NK-92 (cell line): ENCODE data around the gene MS4A2.
"Not testable (repeated sequence)": the region's sequence is repeated elsewhere in the genome, so short reads cannot be mapped to it uniquely, and the experiment has no call there.

ENCODE experiments used
- DNase-seq: peaks from one replicate; lab custom pipeline; 2025; ENCODE audit not compliant: unreplicated experiment; lab: John Stamatoyannopoulos, UW

The MS4A2 gene

DNA sequence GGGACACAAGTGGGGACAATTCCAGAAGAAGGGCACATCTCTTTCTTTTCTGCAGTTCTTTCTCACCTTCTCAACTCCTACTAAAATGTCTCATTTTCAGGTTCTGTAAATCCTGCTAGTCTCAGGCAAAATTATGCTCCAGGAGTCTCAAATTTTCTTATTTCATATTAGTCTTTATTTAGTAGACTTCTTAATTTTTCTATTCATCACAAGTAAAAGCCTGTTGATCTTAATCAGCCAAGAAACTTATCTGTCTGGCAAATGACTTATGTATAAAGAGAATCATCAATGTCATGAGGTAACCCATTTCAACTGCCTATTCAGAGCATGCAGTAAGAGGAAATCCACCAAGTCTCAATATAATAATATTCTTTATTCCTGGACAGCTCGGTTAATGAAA is at the start of gene MS4A2:
Gene MS4A2 (plus strand): TSS at position 301 of the 400 bp plus-strand sequence. CDS start 102 bp downstream, outside the sequence.
- no peak for DNase-seq

GRCh38 chr11:60040109-60040508 is 48.4 kb upstream of the MS4A2 start, which contains the start of gene OOSP2:
TSS of gene OOSP2 (plus strand) at chr11:60040409. CDS start at chr11:60040460, 51 bp downstream.
- no peak for DNase-seq

DNA sequence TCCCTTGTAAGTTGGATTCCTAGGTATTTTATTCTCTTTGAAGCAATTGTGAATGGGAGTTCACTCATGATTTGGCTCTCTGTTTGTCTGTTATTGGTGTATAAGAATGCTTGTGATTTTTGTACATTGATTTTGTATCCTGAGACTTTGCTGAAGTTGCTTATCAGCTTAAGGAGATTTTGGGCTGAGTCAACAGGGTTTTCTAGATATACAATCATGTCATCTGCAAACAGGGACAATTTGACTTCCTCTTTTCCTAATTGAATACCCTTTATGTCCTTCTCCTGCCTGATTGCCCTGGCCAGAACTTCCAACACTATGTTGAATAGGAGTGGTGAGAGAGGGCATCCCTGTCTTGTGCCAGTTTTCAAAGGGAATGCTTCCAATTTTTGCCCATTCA is 38.0 kb upstream of the MS4A2 start:
- DNase-seq = not testable (repeated sequence)

DNA sequence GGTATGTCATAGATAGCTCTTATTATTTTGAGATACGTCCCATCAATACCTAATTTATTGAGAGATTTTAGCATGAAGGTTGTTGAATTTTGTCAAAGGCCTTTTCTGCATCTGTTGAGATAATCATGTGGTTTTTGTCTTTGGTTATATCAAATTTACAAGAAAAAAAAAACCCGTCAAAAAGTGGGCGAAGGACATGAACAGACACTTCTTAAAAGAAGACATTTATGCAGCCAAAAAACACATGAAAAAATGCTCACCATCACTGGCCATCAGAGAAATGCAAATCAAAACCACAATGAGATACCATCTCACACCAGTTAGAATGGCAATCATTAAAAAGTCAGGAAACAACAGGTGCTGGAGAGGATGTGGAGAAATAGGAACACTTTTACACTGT is 37.6 kb upstream of the MS4A2 start:
- DNase-seq = not testable (repeated sequence)

GRCh38 chr11:60056349-60056969 is 32.0 kb upstream of the MS4A2 start, which contains the start of gene MS4A3:
TSS of gene MS4A3 (plus strand) at chr11:60056665. CDS start at chr11:60061161, 4,496 bp downstream.
- DNase-seq = no peak

DNA sequence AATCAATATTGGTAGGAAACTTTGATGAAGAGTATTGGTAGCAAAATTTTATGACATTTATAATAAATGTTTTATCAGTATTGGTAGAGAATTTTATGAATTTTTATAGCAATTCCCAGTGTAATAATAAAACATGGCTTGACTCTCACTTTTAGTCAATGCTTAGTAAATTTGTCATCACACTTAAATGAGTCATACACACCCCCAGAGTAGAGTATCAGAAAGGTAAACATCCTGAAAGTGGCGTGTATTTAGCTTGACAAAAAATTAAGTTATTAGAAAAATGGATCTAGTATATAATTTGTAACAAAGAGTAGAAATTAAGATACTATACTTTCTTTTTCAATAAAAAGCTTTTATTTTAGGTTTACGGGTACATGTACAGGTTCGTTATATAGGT is 29.4 kb upstream of the MS4A2 start:
- no peak for DNase-seq

DNA sequence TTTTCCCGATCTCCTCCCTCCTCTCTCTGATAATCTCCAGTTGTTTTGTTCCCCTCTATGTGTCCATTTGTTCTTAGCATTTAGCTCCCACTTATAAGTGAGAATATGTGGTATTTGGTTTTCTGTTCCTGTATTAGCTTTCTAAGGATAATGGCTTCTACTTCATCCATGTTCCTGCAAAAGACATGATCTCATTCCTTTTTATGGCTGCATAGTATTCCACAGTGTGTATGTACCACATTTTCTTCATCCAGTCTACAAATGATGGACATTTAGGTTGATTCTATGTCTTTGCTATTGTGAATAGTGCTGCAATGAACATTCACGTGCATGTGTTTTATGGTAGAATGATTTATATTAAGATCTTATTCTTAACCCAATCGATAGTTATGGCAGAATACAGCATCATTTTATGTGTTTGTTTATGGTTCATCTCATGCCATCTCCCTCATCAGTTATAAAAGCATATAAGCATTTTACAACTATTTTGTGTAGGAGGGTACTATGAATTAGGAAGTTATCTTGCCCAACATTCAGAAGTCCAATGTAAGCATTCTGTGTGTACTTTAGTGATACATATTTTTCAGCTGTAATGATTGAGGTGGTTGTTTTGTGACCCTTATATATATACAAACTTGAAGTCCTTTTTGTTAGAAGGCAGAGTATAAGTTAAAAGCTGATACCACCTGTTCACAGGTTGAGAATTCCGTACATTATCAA is 28.8 kb upstream of the MS4A2 start:
- DNase-seq = no peak

DNA sequence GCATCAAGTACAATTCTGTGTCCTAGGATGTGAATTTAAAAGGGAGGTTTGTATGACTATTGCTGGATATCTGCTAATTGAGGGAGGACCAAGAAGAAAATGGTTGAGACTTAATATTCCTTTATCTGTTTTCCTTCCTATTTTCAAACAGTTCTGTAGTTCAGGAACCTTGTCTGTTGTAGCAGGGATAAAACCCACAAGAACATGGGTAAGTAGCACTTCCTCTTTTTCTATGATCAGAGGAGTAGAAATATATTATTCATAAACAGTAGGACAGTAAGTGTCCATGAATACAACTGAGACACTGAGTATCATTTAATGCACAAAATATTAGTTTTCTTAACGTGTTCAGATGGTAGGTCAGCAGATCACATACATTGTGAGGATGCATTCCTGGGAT is 24.4 kb upstream of the MS4A2 start:
- no peak for DNase-seq

GRCh38 chr11:60065801-60066200 is 22.7 kb upstream of the MS4A2 start:
- DNase-seq = no peak

DNA sequence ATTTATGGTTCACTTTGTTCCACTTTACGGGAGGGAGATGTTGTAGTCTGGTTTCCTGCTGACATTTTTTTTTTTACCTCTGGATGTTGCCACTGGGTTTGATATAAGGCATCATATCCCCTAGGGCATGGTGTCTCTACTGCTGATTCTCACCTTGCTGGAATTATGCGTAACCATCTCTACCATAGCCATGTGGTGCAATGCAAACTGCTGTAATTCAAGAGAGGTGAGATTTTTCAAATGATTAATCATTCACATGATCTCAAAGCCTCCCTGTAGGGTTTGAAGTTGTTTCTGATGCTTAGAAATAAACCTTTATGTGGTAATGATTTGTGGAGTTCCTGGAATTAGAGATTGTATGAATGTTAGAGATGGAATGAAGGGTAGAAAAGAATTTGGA is 19.0 kb upstream of the MS4A2 start:
- no peak for DNase-seq

- DNase-seq = not testable (repeated sequence)
Measured at GRCh38 chr11:60071644-60072043, 16.8 kb upstream of the MS4A2 start.

- DNase-seq = no peak
Measured at GRCh38 chr11:60077216-60077817, 11.1 kb upstream of the MS4A2 start.

GRCh38 chr11:60077981-60078380 is 10.5 kb upstream of the MS4A2 start:
- no peak for DNase-seq

DNA sequence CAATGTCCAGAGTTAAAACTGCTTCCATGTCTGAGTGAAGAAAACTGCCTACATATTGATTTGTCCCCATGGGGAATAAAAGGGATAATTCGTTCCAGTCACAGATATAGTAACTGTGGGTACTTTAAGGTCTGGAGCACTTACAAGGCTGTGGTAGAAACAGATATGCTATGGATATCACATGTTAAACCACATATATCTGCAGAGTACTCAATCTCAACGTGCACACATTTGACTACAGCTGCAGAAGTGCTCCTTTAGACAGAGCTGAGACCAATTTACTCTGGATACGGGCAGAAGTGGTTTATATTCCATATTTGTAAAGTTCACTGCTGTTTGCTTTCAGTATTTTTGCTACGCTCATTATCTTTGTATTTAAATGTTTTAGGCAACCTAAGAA is 9.7 kb upstream of the MS4A2 start:
- no peak for DNase-seq

GRCh38 chr11:60080535-60080934 is 7.9 kb upstream of the MS4A2 start:
- DNase-seq = no peak

DNA sequence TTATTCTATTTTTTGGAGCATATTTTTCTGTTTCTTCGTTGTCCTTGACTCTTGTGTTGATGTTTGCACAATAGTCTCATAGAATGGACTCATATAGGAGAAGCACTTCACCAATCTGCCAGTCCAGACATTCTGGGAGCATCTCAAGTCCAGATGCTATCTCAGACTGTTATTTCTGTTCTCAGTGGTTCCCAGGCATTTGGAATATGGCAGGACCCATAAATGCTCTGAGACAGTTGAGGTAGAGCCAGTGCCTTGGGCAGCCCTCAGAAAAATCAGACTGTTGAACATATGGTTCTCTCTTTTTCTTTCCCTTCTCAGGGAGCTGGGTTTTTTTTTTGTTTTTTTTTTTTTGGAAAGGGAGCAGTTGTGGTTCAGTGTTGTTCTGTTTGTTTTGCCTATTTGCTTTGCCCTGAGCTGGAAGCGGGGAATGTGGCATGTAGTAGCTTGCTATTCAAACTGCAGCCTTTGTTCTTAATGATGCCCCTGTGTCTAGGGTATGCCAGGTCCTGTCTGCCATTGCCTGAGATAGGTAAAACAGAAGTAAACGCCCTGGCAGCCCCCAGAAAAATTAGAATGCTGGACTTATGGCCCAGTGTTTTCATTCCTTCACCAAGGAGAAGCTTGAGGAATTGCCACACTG is 3.7 kb upstream of the MS4A2 start:
- DNase-seq = no peak

GRCh38 chr11:60085909-60086308 is 2.6 kb upstream of the MS4A2 start:
- DNase-seq = no peak

GRCh38 chr11:60087239-60087638 is 1.2 kb upstream of the MS4A2 start:
- DNase-seq = no peak

- no peak for DNase-seq
Measured at GRCh38 chr11:60095477-60096120, 7.1 kb downstream of the MS4A2 start.

DNA sequence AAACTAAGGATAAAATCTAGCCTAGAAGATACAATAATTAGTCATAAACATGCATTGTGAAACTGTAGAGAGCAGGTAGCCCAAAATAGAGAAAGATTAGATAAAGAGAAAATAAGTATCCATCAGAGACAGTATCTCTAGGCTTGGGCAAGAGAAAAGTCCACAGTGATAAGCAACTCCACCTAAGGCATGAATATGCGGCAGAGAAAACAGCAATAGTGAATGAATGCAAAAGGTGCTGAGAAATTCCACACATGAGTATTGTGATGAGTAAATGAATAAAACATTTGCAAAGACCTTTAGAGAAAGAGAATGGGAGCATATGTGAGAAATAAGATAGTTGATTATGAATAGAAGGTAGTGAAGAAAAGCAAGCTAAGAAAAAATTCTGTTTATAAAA is 8.7 kb downstream of the MS4A2 start:
- no peak for DNase-seq

- no peak for DNase-seq
Measured at GRCh38 chr11:60098508-60098907, 10.0 kb downstream of the MS4A2 start.
